Suprapubic skin (tissue), 3 donors: ENCODE results near the gene HIBADH.

Source experiments
- CTCF ChIP-seq, 2 donors: fragments of 200-600 bp in 1 of 2; fragments of 450-650 bp in 1 of 2; sonication (generic) in 1 of 2; IDR thresholded peaks; one replicate each; pipeline ENCODE4 v1.5.1; 2016 to 2019; ENCODE audit warnings: antibody characterized with exemption in 2 of 2, mild to moderate bottlenecking in 1 of 2, moderate library complexity in 1 of 2
- EP300 ChIP-seq: sonication (generic); formaldehyde crosslinking; IDR thresholded peaks from one replicate; pipeline ENCODE4 v1.6.1; 2017; ENCODE audit warnings: antibody characterized with exemption
- POLR2A ChIP-seq, 2 donors: fragments of 450-650 bp; IDR thresholded peaks; one replicate each; pipeline ENCODE4 v1.6.1; 2017; ENCODE audit warnings: antibody characterized with exemption in 2 of 2, mild to moderate bottlenecking in 2 of 2, moderate library complexity in 2 of 2

GRCh38 chr7:27700501-27700900 lies 37.8 kb upstream of the HIBADH start:
- TF ChIP-seq EP300 (no peak), CTCF (IDR thresholded peaks at IDR 0.05) (no peak), POLR2A (IDR thresholded peaks at IDR 0.05) (no peak)
